ENCODE results near the gene PPP4R2.

DNA sequence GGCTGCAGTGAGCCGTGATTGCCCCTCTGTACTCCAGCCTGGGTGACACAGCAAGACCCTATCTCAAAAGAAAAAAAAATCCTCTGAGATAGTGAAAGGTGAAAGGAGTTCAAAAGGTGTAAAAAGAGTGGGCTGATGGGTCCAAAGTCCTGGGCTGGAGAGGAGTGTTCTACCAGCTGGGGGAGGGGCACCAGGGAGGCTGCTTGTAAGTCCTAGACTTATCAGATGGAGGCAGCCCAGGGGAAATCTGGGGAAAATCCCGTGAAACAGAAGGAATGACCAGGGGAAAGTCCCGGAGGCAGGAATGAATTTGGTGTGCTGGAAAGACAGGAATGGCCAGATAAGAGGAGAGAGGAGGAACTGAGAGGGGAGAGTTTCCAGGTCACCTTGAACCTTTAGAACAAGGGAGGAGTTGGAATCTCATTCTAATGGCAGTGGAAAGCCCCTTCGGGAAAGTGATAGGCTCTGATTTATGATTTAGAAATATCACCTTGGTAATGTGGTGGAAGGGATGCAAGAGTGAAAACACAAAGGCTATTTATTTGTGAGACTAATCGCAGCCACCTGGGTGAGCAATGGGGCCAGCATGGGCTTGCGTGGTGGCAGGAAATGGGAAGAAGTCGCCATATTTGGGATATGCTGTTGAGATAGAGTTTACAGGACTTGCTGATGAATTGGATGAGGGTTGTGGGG lies 23.4 kb upstream of the PPP4R2 start:
- TF ChIP-seq CTCF (IDR thresholded peaks at IDR 0.05): no peak
- no peak for TF ChIP-seq POLR2AphosphoS5 (IDR thresholded peaks at IDR 0.05)
- no peak for TF ChIP-seq EP300 (IDR thresholded peaks at IDR 0.05)

Measured in gastroesophageal sphincter (tissue), 3 donors.